Ovary (tissue), 3 donors: ENCODE measurements around the gene LSM14B.

Experiments
- CTCF ChIP-seq, 3 donors: fragments of 450-650 bp in 2 of 3; fragments of 200-600 bp in 1 of 3; IDR thresholded peaks; one replicate each; pipeline versions ENCODE4 v1.5.1 to v1.8.0; 2016 to 2022; ENCODE audit warnings: antibody characterized with exemption in 3 of 3, mild to moderate bottlenecking in 1 of 3
- POLR2A ChIP-seq: fragments of 450-650 bp; IDR thresholded peaks from one replicate; pipeline ENCODE4 v1.6.1; 2017; ENCODE audit warnings: antibody characterized with exemption, mild to moderate bottlenecking, moderate library complexity
- donor health status: DM: no; HTN: no; CAD: no.

GRCh38 chr20:62132421-62132820 is 10.1 kb downstream of the LSM14B start:
- TF ChIP-seq POLR2A (no peak), CTCF (IDR thresholded peaks at IDR 0.05) (no peak)
